ENCODE measurements around the gene AMH.

- TF ChIP-seq, protein P1, sequence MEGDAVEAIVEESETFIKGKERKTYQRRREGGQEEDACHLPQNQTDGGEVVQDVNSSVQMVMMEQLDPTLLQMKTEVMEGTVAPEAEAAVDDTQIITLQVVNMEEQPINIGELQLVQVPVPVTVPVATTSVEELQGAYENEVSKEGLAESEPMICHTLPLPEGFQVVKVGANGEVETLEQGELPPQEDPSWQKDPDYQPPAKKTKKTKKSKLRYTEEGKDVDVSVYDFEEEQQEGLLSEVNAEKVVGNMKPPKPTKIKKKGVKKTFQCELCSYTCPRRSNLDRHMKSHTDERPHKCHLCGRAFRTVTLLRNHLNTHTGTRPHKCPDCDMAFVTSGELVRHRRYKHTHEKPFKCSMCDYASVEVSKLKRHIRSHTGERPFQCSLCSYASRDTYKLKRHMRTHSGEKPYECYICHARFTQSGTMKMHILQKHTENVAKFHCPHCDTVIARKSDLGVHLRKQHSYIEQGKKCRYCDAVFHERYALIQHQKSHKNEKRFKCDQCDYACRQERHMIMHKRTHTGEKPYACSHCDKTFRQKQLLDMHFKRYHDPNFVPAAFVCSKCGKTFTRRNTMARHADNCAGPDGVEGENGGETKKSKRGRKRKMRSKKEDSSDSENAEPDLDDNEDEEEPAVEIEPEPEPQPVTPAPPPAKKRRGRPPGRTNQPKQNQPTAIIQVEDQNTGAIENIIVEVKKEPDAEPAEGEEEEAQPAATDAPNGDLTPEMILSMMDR (IDR thresholded peaks at IDR 0.05): no peak
- no peak for TF ChIP-seq POLR2AphosphoS5 (IDR thresholded peaks at IDR 0.05; ENCODE audit: low read depth, low read length)
These were observed 40.9 kb upstream of the AMH start for GRCh38 chr19:2207991-2208860.
